ENCODE measurements around the gene HEY2. TPM values are rescaled to one million over a fixed set of nuclear protein-coding genes. Genes with fewer than 3 reads are reported as not detected.

HEY2 gene
- total and polyA plus RNA-seq, 10 of the 15 experiments (the other 5 are each of a cell fraction or from before 2014, with no cell fraction given), result 0.01 to 0.32 (median 0.08) TPM; not detected in 4

GRCh38 chr6:125802943-125803377 is 53.5 kb downstream of the HEY2 start (continued):
- TF ChIP-seq IKZF2 (IDR thresholded peaks at IDR 0.05), result peak; percentile 39 to 63; a peak in 3 of 4 replicates
- TF ChIP-seq TBL1XR1 (IDR thresholded peaks at IDR 0.05; ENCODE audit: low read depth, low read length), result no peak
- peak; percentile 24; the same call in 1 of the 2 replicates for TF ChIP-seq NFIC (IDR thresholded peaks at IDR 0.05; ENCODE audit: low read depth, low read length)
- 0 out of 2 replicates have a peak, but pooled peaks have one; percentile 36 for TF ChIP-seq NBN (IDR thresholded peaks at IDR 0.05)
- TF ChIP-seq CREM (IDR thresholded peaks at IDR 0.05; ENCODE audit: low read depth), result no peak
- TF ChIP-seq NR2C2 (IDR thresholded peaks at IDR 0.05; ENCODE audit: borderline replicate concordance, control insufficient read depth, insufficient read length, low read depth), result no peak
- peak; percentile 37; the same call in 1 of the 2 replicates for TF ChIP-seq IKZF1 (conservative IDR thresholded peaks at IDR 0.05)
- TF ChIP-seq PKNOX1 (IDR thresholded peaks at IDR 0.05), result no peak
- peak; percentile 53; the same call in 1 of the 2 replicates for TF ChIP-seq EED (IDR thresholded peaks at IDR 0.05; ENCODE audit: low read depth)
- no peak for TF ChIP-seq BCL11A (IDR thresholded peaks at IDR 0.05; ENCODE audit: low read depth, low read length)
- TF ChIP-seq NR2C1 (IDR thresholded peaks at IDR 0.05), result no peak

GRCh38 chr6:125804264-125804663 is 54.8 kb downstream of the HEY2 start:
- H3K4me1 ChIP-seq (ENCODE audit: control insufficient read depth, insufficient read depth, low read length), result peaks cover 69% of the 10 kb centered on the region
- H3K27ac ChIP-seq (ENCODE audit: control insufficient read depth, insufficient read depth), result peak overlapping the region; percentile 49
- CTCF ChIA-PET, result interaction anchor here (0.7 to 10.3 kb wide), 6 partner anchors 11 to 152 kb away, joined by 3 to 197 read pairs (median 4); partner anchors contain the start of genes HINT3 and NCOA7
- H4K20me1 ChIP-seq (ENCODE audit: control insufficient read depth, insufficient read depth), result no peaks in the 10 kb centered on the region
- no peaks in the 10 kb centered on the region for H3K9me3 ChIP-seq (replicated peaks; ENCODE audit: control insufficient read depth, insufficient read depth, low read length)
- SMC1A ChIA-PET (ENCODE audit: uncharacterized antibody, unreplicated experiment), result interaction anchor here (1.0 to 15.7 kb wide), 7 partner anchors 10 to 115 kb away, joined by 3 to 325 read pairs (median 8); partner anchors contain the start of gene NCOA7
- DNase-seq (ENCODE audit: low read depth, low spot score) (peak; percentile 61), ATAC-seq (peak; percentile 72), FAIRE-seq (no peak)
- no TSS peak for BruUV-seq (replicated peaks)
- intact Hi-C loops (cut with micrococcal nuclease; ENCODE audit: unreplicated experiment), result no loop called here
- in situ Hi-C loops (cut with MboI), result no loop called here
- POLR2A ChIA-PET, result interaction anchor here (0.7 to 9.6 kb wide), 7 partner anchors 10 to 634 kb away, joined by 3 to 79 read pairs (median 5); partner anchors contain the start of gene NCOA7
- H3K79me2 ChIP-seq (ENCODE audit: control insufficient read depth, insufficient read depth, low read length), result peaks cover 59% of the 10 kb centered on the region
- peak overlapping the region; percentile 39; the same call in 1 of the 2 replicates for H3K4me2 ChIP-seq (ENCODE audit: control insufficient read depth, insufficient read depth)
- H3K4me3 ChIP-seq, result no peak overlapping the region
- RAD21 ChIA-PET (ENCODE audit: unreplicated experiment), result interaction anchor here (0.9 to 10.0 kb wide), 5 partner anchors 12 to 31 kb away, joined by 3 to 185 read pairs (median 4); partner anchors contain the start of gene NCOA7
- no peak overlapping the region for H3K9ac ChIP-seq (ENCODE audit: control insufficient read depth, insufficient read depth, low read length)
- no peak overlapping the region for H2AFZ ChIP-seq (ENCODE audit: control insufficient read depth, low read depth, low read length)
- no peaks in the 10 kb centered on the region for H3K27me3 ChIP-seq (replicated peaks in 1 of 2; ENCODE audit: control insufficient read depth in 2 of 2, insufficient read depth in 2 of 2, low read length in 1 of 2)
- H3K36me3 ChIP-seq (ENCODE audit: control insufficient read depth in 2 of 2, insufficient read depth in 2 of 2, low read length in 1 of 2), result no peaks in the 10 kb centered on the region; a peak in 1 of 4 replicates
- TF ChIP-seq HSF1 (IDR thresholded peaks at IDR 0.05; ENCODE audit: low read depth, low read length), result no peak
- TF ChIP-seq RELA (IDR thresholded peaks at IDR 0.05; ENCODE audit: borderline replicate concordance, partially characterized antibody), result peak; percentile 84
- peak; percentile 62; the same call in 1 of the 2 replicates for TF ChIP-seq GABPA (IDR thresholded peaks at IDR 0.05; ENCODE audit: low read depth)
- TF ChIP-seq RBBP5 (conservative IDR thresholded peaks at IDR 0.05), result no peak
- no peak for TF ChIP-seq EZH2 (IDR thresholded peaks at IDR 0.05; ENCODE audit: borderline replicate concordance, control insufficient read depth, low read depth, low read length)
- peak; percentile 48 to 78; a peak in 3 of 4 replicates for TF ChIP-seq BHLHE40 (IDR thresholded peaks at IDR 0.05; ENCODE audit: borderline replicate concordance in 1 of 2, low read depth in 2 of 2, low read length in 1 of 2)
- no peak for TF ChIP-seq POU2F2 (IDR thresholded peaks at IDR 0.05; ENCODE audit: borderline replicate concordance, low read depth, low read length)
- TF ChIP-seq EED (IDR thresholded peaks at IDR 0.05; ENCODE audit: low read depth), result peak; percentile 61; the same call in 1 of the 2 replicates
- no peak; the same call in 1 of the 2 replicates for TF ChIP-seq CBFB (IDR thresholded peaks at IDR 0.05; ENCODE audit: low read depth)
- peak; percentile 79 for TF ChIP-seq MEF2B (IDR thresholded peaks at IDR 0.05; ENCODE audit: partially characterized antibody, poor library complexity, severe bottlenecking)
- 0 out of 2 replicates have a peak, but pooled peaks have one; percentile 10 for TF ChIP-seq MLLT1 (IDR thresholded peaks at IDR 0.05)
